Measurements from ENCODE around the gene EPHA3. TPM values are rescaled to one million over a fixed set of nuclear protein-coding genes. Genes with fewer than 3 reads are reported as not detected.

Gene EPHA3
- polyA plus RNA-seq, 1 donor from 2014 or later = 33.0 TPM

- TF ChIP-seq TAF1 (IDR thresholded peaks at IDR 0.05; ENCODE audit: low read depth) = no peak
- TF ChIP-seq MXI1 (conservative IDR thresholded peaks at IDR 0.05; ENCODE audit: poor library complexity, severe bottlenecking) = no peak
- TF ChIP-seq CTCF (IDR thresholded peaks at IDR 0.05; ENCODE audit: poor library complexity, severe bottlenecking) = no peak
- no peak for TF ChIP-seq EZH2 (IDR thresholded peaks at IDR 0.05; ENCODE audit: borderline replicate concordance, insufficient read depth, low read length, poor library complexity, severe bottlenecking)
- no peak for TF ChIP-seq RAD21 (conservative IDR thresholded peaks at IDR 0.05)
- TF ChIP-seq REST (IDR thresholded peaks at IDR 0.05; ENCODE audit: borderline replicate concordance) = no peak
- TF ChIP-seq POLR2AphosphoS5 (IDR thresholded peaks at IDR 0.05) = no peak
- Histone ChIP-seq H3K4me2 (ENCODE audit: low read length) (no peak overlapping the region), H3K36me3 (ENCODE audit: insufficient read depth, low read length) (no peaks in the 10 kb centered on the region), H3K4me3 (ENCODE audit: low read length) (no peak overlapping the region), H3F3A (ENCODE audit: insufficient read depth, low read length, poor library complexity, severe bottlenecking) (no peaks in the 10 kb centered on the region), H3K9me2 (ENCODE audit: insufficient read depth, low read length) (no peaks in the 10 kb centered on the region), H3K9ac (ENCODE audit: low read length) (no peak overlapping the region), H4K20me1 (ENCODE audit: insufficient read depth) (no peaks in the 10 kb centered on the region), H3K27me3 (ENCODE audit: insufficient read depth, low read depth, low read length) (no peaks in the 10 kb centered on the region), H3K79me2 (replicated peaks; ENCODE audit: insufficient read depth, low read length) (no peaks in the 10 kb centered on the region), H3K27ac (ENCODE audit: low read length) (no peak overlapping the region), H3K9me3 (ENCODE audit: low read length) (no peaks in the 10 kb centered on the region), H2AFZ (ENCODE audit: low read depth, low read length) (no peak overlapping the region)
Measured at GRCh38 chr3:89155811-89156210, 48.4 kb downstream of the EPHA3 start.

GRCh38 chr3:89157575-89157974 is 50.2 kb downstream of the EPHA3 start:
- H4K20me1 ChIP-seq (ENCODE audit: insufficient read depth) = no peaks in the 10 kb centered on the region
- H2AFZ ChIP-seq (ENCODE audit: low read depth, low read length) = no peak overlapping the region
- no peak overlapping the region for H3K4me3 ChIP-seq (ENCODE audit: low read length)
- H3F3A ChIP-seq (ENCODE audit: insufficient read depth, low read length, poor library complexity, severe bottlenecking) = no peaks in the 10 kb centered on the region
- no peaks in the 10 kb centered on the region for H3K9me3 ChIP-seq (ENCODE audit: low read length)
- H3K9me2 ChIP-seq (ENCODE audit: insufficient read depth, low read length) = no peaks in the 10 kb centered on the region
- TF ChIP-seq EZH2 (IDR thresholded peaks at IDR 0.05; ENCODE audit: borderline replicate concordance, insufficient read depth, low read length, poor library complexity, severe bottlenecking) = no peak
- no peak for TF ChIP-seq REST (IDR thresholded peaks at IDR 0.05; ENCODE audit: borderline replicate concordance)
- no peak for TF ChIP-seq MXI1 (conservative IDR thresholded peaks at IDR 0.05; ENCODE audit: poor library complexity, severe bottlenecking)
- TF ChIP-seq TAF1 (IDR thresholded peaks at IDR 0.05; ENCODE audit: low read depth) = no peak
- H3K4me2 ChIP-seq (ENCODE audit: low read length) = no peak overlapping the region
- no peak overlapping the region for H3K9ac ChIP-seq (ENCODE audit: low read length)
- no peaks in the 10 kb centered on the region for H3K27me3 ChIP-seq (ENCODE audit: insufficient read depth, low read depth, low read length)
- no peaks in the 10 kb centered on the region for H3K79me2 ChIP-seq (replicated peaks; ENCODE audit: insufficient read depth, low read length)
- no peak overlapping the region for H3K27ac ChIP-seq (ENCODE audit: low read length)
- H3K36me3 ChIP-seq (ENCODE audit: insufficient read depth, low read length) = no peaks in the 10 kb centered on the region
